Mesenchymal stem cell (in vitro differentiated cells and primary cell): ENCODE results near the gene AGPAT4.

ENCODE experiments used
- DNase-seq: peaks from one replicate; pipeline ENCODE4 v3.0.0-alpha.2; 2013
- H2AFZ ChIP-seq: one replicate; pipeline ENCODE4 v1.6.1; 2013; ENCODE audit warnings: low read depth, mild to moderate bottlenecking, control low read depth, inconsistent platforms, low read length, moderate library complexity
- H2AK5ac ChIP-seq: 2 replicates; pipeline ENCODE4 v1.6.1; 2013; ENCODE audit warnings: low read length, moderate library complexity, mild to moderate bottlenecking, inconsistent platforms; ENCODE audit not compliant: severe bottlenecking
- H2BK120ac ChIP-seq: one replicate; pipeline ENCODE4 v1.6.1; 2013; ENCODE audit warnings: low read depth, mild to moderate bottlenecking, inconsistent platforms, low read length, moderate library complexity
- H2BK12ac ChIP-seq, 2 experiments: one replicate each; pipeline ENCODE4 v1.6.1; 2013; ENCODE audit warnings: inconsistent platforms in 2 of 2, low read length in 2 of 2, mild to moderate bottlenecking in 2 of 2, moderate library complexity in 2 of 2, control low read depth in 1 of 2
- H2BK15ac ChIP-seq: one replicate; pipeline ENCODE4 v1.6.1; 2013; ENCODE audit warnings: mild to moderate bottlenecking, low read depth, inconsistent platforms; ENCODE audit not compliant: poor library complexity, severe bottlenecking
- H2BK5ac ChIP-seq: 2 replicates; pipeline ENCODE4 v1.6.1; 2013; ENCODE audit warnings: low read depth, mild to moderate bottlenecking, low read length, control low read depth, inconsistent platforms; ENCODE audit not compliant: poor library complexity, severe bottlenecking
- H3K14ac ChIP-seq, 2 experiments: one replicate each; pipeline ENCODE4 v1.6.1; 2013; ENCODE audit warnings: inconsistent platforms in 2 of 2, low read length in 2 of 2, control low read depth in 1 of 2, mild to moderate bottlenecking in 1 of 2, moderate library complexity in 1 of 2
- H3K18ac ChIP-seq, 2 experiments: one replicate each; pipeline ENCODE4 v1.6.1; 2013; ENCODE audit warnings: inconsistent platforms in 2 of 2, low read length in 2 of 2, control low read depth in 1 of 2, low read depth in 1 of 2, mild to moderate bottlenecking in 1 of 2
- H3K23ac ChIP-seq, 2 experiments: one replicate each; pipeline ENCODE4 v1.6.1; 2013; ENCODE audit warnings: inconsistent platforms in 2 of 2, low read length in 2 of 2, mild to moderate bottlenecking in 2 of 2, moderate library complexity in 2 of 2, control low read depth in 1 of 2
- H3K27ac ChIP-seq: 2 replicates; pipeline ENCODE4 v1.5.1; 2013; ENCODE audit warnings: mild to moderate bottlenecking, moderate library complexity, low read length, control low read depth, inconsistent platforms; ENCODE audit not compliant: poor library complexity, severe bottlenecking
- H3K27me3 ChIP-seq, 2 experiments: 2 replicates each; pipeline versions ENCODE4 v1.6.1 to v1.7.0; 2013; ENCODE audit warnings: low read length in 2 of 2, mild to moderate bottlenecking in 2 of 2, moderate library complexity in 2 of 2, control low read depth in 1 of 2, inconsistent platforms in 1 of 2; ENCODE audit not compliant: control insufficient read depth in 1 of 2, insufficient read depth in 1 of 2
- H3K36me3 ChIP-seq, 2 experiments: 2 replicates each; pipeline versions ENCODE4 v1.6.1 to v1.7.0; 2013; ENCODE audit warnings: low read length in 2 of 2, control low read depth in 1 of 2, inconsistent platforms in 1 of 2, low read depth in 1 of 2, mild to moderate bottlenecking in 1 of 2; ENCODE audit not compliant: insufficient read depth in 2 of 2, control insufficient read depth in 1 of 2
- H3K4ac ChIP-seq, 2 experiments: one replicate each; pipeline ENCODE4 v1.6.1; 2013; ENCODE audit warnings: inconsistent platforms in 2 of 2, low read length in 2 of 2, mild to moderate bottlenecking in 2 of 2, moderate library complexity in 2 of 2, control low read depth in 1 of 2, low read depth in 1 of 2
- H3K4me1 ChIP-seq: 2 replicates; pipeline ENCODE4 v1.6.1; 2013; ENCODE audit warnings: low read depth, low read length, control low read depth; ENCODE audit not compliant: control insufficient read depth, insufficient read depth
- H3K4me2 ChIP-seq: 2 replicates; pipeline ENCODE4 v1.6.1; 2013; ENCODE audit warnings: low read length, mild to moderate bottlenecking, inconsistent platforms; ENCODE audit not compliant: poor library complexity, severe bottlenecking
- H3K4me3 ChIP-seq, 2 experiments: 2 replicates each; pipeline versions ENCODE4 v1.5.1 to v1.7.0; 2013; ENCODE audit warnings: low read length in 2 of 2, mild to moderate bottlenecking in 2 of 2, control low read depth in 1 of 2, low read depth in 1 of 2; ENCODE audit not compliant: insufficient read depth in 1 of 2
- H3K79me1 ChIP-seq: replicated peaks from 2 replicates; pipeline ENCODE4 v1.6.1; 2013; ENCODE audit warnings: mild to moderate bottlenecking, control low read depth, low read length, inconsistent platforms; ENCODE audit not compliant: poor library complexity, severe bottlenecking
- H3K9ac ChIP-seq: 2 replicates; pipeline ENCODE4 v1.7.0; 2013; ENCODE audit warnings: mild to moderate bottlenecking, low read length, moderate library complexity
- H3K9me3 ChIP-seq: 2 replicates; pipeline ENCODE4 v1.7.0; 2013; ENCODE audit warnings: mild to moderate bottlenecking, low read length; ENCODE audit not compliant: control insufficient read depth
- H4K8ac ChIP-seq: one replicate; pipeline ENCODE4 v1.6.1; 2013; ENCODE audit warnings: inconsistent platforms, mild to moderate bottlenecking, low read length, moderate library complexity
- H4K91ac ChIP-seq: one replicate; pipeline ENCODE4 v1.6.1; 2013; ENCODE audit warnings: mild to moderate bottlenecking, low read length, inconsistent platforms
- WGBS: methylation state at CpG from one replicate; pipeline ENCODE4 v1.1.7; 2013; ENCODE audit warnings: mixed read lengths; 5-methylcytosine and 5-hydroxymethylcytosine counted together

AGPAT4 gene

DNA sequence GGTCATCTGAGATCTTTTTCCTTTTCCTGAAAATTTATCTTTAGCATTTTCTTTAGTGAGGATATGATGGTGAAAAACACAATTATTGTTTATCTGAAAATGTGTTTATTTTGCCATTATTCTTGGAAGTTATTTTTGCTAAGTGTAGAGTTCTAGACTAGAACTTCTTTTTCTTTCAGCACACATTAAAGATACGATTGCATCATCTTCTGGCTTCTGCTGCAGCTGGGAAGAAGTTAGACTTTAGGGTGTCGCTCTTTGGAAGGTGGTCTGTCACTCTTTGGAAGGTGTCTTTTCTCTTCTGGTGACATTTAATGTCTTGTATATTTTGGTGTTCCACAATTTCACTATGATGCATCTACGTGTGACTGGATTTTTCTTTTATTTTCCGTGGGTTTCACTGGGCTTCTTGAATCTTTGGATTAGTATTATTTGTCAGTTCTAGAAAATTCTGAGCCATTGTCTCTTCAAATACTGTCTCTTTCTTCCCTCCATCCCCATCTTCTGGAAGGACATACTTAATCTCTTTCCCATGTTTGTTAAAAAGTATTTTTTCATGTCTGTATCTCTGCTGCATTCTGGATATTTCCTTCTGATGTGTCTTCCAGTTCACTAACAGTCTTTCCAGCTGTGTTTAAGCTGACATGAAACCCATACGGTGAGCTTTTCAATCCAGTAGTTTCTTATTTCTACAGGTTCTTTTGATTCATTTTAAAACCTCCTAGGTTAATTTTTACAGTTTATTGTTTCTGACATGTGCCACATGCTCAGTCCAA is 81.0 kb downstream of the AGPAT4 start:
- Histone ChIP-seq H3K4me1 (peaks cover 6% of the 10 kb centered on the region), H3K18ac (no peak overlapping the region), H4K8ac (no peak overlapping the region), H3K4ac (no peak overlapping the region), H3K4me2 (no peak overlapping the region), H3K9ac (no peak overlapping the region), H2AFZ (no peak overlapping the region), H3K4me3 (no peak overlapping the region), H2BK12ac (no peak overlapping the region), H3K27me3 (no peaks in the 10 kb centered on the region), H4K91ac (no peak overlapping the region), H3K14ac (no peak overlapping the region), H3K36me3 (peaks cover 0 to 9% of the 10 kb centered on the region in 2 experiments), H3K79me1 (peaks cover 31% of the 10 kb centered on the region), H3K27ac (no peak overlapping the region), H2BK5ac (no peak overlapping the region), H2AK5ac (no peak overlapping the region), H2BK120ac (no peak overlapping the region), H3K9me3 (no peaks in the 10 kb centered on the region), H2BK15ac (no peak overlapping the region), H3K23ac (no peak overlapping the region)
- 91% methylated on average over 2 of the region's 5 CpGs for WGBS
- DNase-seq, result no peak

DNA sequence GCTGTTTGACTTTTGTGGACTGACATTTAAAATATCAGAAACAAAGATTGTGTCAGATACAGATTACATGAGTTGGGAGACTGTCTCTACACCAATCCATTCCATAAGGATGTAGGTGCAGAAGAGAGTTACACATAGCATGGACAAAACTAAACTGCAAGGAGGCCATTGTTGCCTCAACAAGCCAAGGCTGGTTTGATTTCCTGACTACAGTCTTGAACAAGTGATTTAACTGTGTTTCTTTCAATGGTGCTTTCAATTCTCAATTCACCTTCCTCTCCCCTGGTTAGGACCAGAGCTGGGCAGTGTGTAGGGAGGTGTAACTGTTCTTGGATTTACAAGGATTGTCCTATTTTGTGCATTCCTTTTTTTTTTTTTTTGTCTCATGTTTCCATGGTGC is 82.2 kb downstream of the AGPAT4 start:
- Histone ChIP-seq H3K9me3 (no peaks in the 10 kb centered on the region), H2AFZ (no peak overlapping the region), H2BK12ac (no peak overlapping the region), H3K14ac (no peak overlapping the region), H4K8ac (no peak overlapping the region), H3K4me1 (peaks cover 7% of the 10 kb centered on the region), H3K4ac (no peak overlapping the region), H3K36me3 (peaks cover 0 to 9% of the 10 kb centered on the region in 2 experiments), H3K79me1 (peaks cover 27% of the 10 kb centered on the region), H3K27ac (no peak overlapping the region), H3K23ac (no peak overlapping the region), H2BK120ac (no peak overlapping the region), H2AK5ac (no peak overlapping the region), H2BK5ac (no peak overlapping the region), H3K27me3 (no peaks in the 10 kb centered on the region), H3K9ac (no peak overlapping the region), H4K91ac (no peak overlapping the region), H3K4me2 (no peak overlapping the region), H3K4me3 (no peak overlapping the region), H3K18ac (no peak overlapping the region), H2BK15ac (no peak overlapping the region)
- no peak for DNase-seq

DNA sequence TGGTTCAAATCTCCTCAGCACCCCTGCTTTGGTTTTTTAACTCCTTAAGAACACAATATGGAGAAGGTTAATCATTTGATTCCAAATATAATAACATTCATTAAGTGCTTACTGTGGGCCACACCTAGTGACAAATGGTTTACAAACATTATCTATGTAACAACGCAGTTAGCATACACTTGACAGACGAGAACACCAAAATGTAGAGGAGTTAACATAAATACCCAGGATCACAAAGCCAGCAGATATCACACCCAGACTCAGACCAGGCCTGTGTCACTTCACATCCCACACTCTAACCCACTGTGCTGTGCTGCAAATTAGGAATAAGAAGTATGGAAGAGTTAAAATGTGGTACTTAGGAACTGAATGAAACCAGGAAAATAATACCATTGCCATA is 82.9 kb downstream of the AGPAT4 start:
- no peak overlapping the region for H2BK5ac ChIP-seq
- peaks cover 24% of the 10 kb centered on the region for H3K79me1 ChIP-seq
- H3K14ac ChIP-seq, result no peak overlapping the region
- peaks cover 0 to 9% of the 10 kb centered on the region in 2 experiments for H3K36me3 ChIP-seq
- no peak overlapping the region for H2BK12ac ChIP-seq
- no peak overlapping the region for H2AFZ ChIP-seq
- H4K91ac ChIP-seq, result no peak overlapping the region
- H2AK5ac ChIP-seq, result no peak overlapping the region
- H3K4me3 ChIP-seq, result no peak overlapping the region
- no peak overlapping the region for H3K27ac ChIP-seq
- H2BK15ac ChIP-seq, result no peak overlapping the region
- DNase-seq, result no peak
- H3K4ac ChIP-seq, result no peak overlapping the region
- WGBS, result 89% methylated on average over 2 of the region's 2 CpGs
- H3K4me1 ChIP-seq, result peaks cover 11% of the 10 kb centered on the region
- H3K9me3 ChIP-seq, result no peaks in the 10 kb centered on the region
- H3K4me2 ChIP-seq, result no peak overlapping the region
- no peak overlapping the region for H2BK120ac ChIP-seq
- no peak overlapping the region for H3K23ac ChIP-seq
- H4K8ac ChIP-seq, result no peak overlapping the region
- H3K27me3 ChIP-seq, result no peaks in the 10 kb centered on the region
- no peak overlapping the region for H3K18ac ChIP-seq
- no peak overlapping the region for H3K9ac ChIP-seq

DNA sequence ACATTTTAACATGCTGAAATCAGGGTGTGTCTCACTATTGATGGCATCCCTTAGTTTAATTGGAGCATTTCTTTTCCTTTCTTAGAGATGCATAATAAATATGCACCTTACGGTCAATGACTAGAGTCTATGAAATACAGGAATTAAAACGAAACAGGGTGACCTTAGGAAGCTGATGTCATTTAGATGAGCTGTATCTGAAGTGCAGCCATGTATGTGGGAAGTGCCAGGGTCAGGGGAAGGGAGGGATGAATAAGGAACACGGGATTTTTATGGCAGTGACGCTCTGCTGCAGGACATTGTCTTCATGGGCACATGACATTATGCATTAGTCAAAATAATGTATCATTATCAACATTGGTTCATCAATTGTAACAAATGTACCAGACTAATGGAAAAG is 84.0 kb downstream of the AGPAT4 start:
- Histone ChIP-seq H3K4me3 (no peak overlapping the region), H3K4me1 (peaks cover 11% of the 10 kb centered on the region), H4K91ac (no peak overlapping the region), H2AK5ac (no peak overlapping the region), H3K18ac (no peak overlapping the region), H2BK5ac (no peak overlapping the region), H3K9ac (no peak overlapping the region), H3K14ac (no peak overlapping the region), H2AFZ (no peak overlapping the region), H4K8ac (no peak overlapping the region), H3K4ac (no peak overlapping the region), H3K27ac (no peak overlapping the region), H3K9me3 (no peaks in the 10 kb centered on the region), H2BK12ac (no peak overlapping the region), H3K79me1 (peaks cover 24% of the 10 kb centered on the region), H3K36me3 (peaks cover 0 to 6% of the 10 kb centered on the region in 2 experiments), H3K27me3 (no peaks in the 10 kb centered on the region), H2BK120ac (no peak overlapping the region), H3K4me2 (no peak overlapping the region), H2BK15ac (no peak overlapping the region), H3K23ac (no peak overlapping the region)
- 97% methylated on average over 3 of the region's 4 CpGs for WGBS
- DNase-seq, result no peak
